ENCODE results near the gene SUSD2. TPM values are rescaled to one million over a fixed set of nuclear protein-coding genes. Genes with fewer than 3 reads are reported as not detected.

The SUSD2 gene
- total and polyA plus RNA-seq, 9 of the 15 experiments (the other 6 are each of a cell fraction or from before 2014, with no cell fraction given), result 0.01 to 0.16 (median 0.04) TPM; not detected in 4

GRCh38 chr22:24175160-24175808, 6.0 kb upstream of the SUSD2 start (continued):
- TF ChIP-seq REST (IDR thresholded peaks at IDR 0.05; ENCODE audit: borderline replicate concordance), result peak; percentile 50; the same call in 1 of the 2 replicates
- no peak for TF ChIP-seq REST (CRISPR knock-in tag; IDR thresholded peaks at IDR 0.05; ENCODE audit: low read depth)
- TF ChIP-seq ZNF280B (CRISPR knock-in tag; IDR thresholded peaks at IDR 0.05), result no peak
- no peak for TF ChIP-seq ZFX (CRISPR knock-in tag; IDR thresholded peaks at IDR 0.05)
- TF ChIP-seq ZFP30 (CRISPR knock-in tag; IDR thresholded peaks at IDR 0.05; ENCODE audit: borderline replicate concordance), result no peak
- TF ChIP-seq ESRRB (CRISPR knock-in tag; IDR thresholded peaks at IDR 0.05; ENCODE audit: borderline replicate concordance), result no peak
- no peak for TF ChIP-seq ZNF695 (CRISPR knock-in tag; IDR thresholded peaks at IDR 0.05)
- no peak for TF ChIP-seq MAZ (CRISPR knock-in tag; conservative IDR thresholded peaks at IDR 0.05 in 1 of 2, IDR thresholded peaks at IDR 0.05 in 1 of 2)
- no peak for TF ChIP-seq FOXK2 (conservative IDR thresholded peaks at IDR 0.05 in 1 of 2, IDR thresholded peaks at IDR 0.05 in 1 of 2; ENCODE audit: low read depth in 2 of 2)
- no peak for TF ChIP-seq MBD2 (IDR thresholded peaks at IDR 0.05; ENCODE audit: borderline replicate concordance, low read depth)
- no peak for TF ChIP-seq PPARD (CRISPR knock-in tag; IDR thresholded peaks at IDR 0.05)
- peak; percentile 68 for TF ChIP-seq SMC3 (conservative IDR thresholded peaks at IDR 0.05; ENCODE audit: insufficient read depth, low read depth, low read length)
- TF ChIP-seq PTBP1 (IDR thresholded peaks at IDR 0.05; ENCODE audit: low read depth, low read length), result no peak
- TF ChIP-seq ZZZ3 (IDR thresholded peaks at IDR 0.05), result no peak
- peak; percentile 72; the same call in 1 of the 2 replicates for TF ChIP-seq STAG1 (CRISPR knock-in tag; IDR thresholded peaks at IDR 0.05; ENCODE audit: borderline replicate concordance)
- no peak for TF ChIP-seq SMAD4 (CRISPR knock-in tag; conservative IDR thresholded peaks at IDR 0.05)
- no peak for TF ChIP-seq ETV1 (tag; conservative IDR thresholded peaks at IDR 0.05; ENCODE audit: low read depth)
